ENCODE results near the gene MPZL3.
"Not testable (repeated sequence)": the region's sequence is repeated elsewhere in the genome, so short reads cannot be mapped to it uniquely, and the experiment has no call there.

Gene MPZL3

DNA sequence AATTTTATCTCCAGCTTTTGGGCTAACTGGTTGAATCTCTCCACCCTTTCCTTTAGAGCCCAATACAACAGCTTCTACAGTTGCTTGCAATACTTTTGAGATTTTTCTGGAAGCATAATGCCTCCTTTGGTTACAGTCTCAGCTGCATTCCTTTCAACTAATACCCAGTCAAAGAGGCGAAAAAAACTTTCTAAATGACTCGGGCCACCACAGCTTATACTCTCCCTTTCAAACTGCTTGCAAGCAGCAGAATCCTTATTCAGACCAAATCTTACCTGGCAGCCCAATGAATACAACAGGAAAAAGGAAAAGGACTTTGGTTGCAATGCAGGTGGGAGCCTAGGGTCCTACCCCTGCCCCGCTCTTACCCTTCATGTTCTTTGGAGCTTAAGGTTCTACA is 43.1 kb downstream of the MPZL3 start:
- no peak for DNase-seq

DNA sequence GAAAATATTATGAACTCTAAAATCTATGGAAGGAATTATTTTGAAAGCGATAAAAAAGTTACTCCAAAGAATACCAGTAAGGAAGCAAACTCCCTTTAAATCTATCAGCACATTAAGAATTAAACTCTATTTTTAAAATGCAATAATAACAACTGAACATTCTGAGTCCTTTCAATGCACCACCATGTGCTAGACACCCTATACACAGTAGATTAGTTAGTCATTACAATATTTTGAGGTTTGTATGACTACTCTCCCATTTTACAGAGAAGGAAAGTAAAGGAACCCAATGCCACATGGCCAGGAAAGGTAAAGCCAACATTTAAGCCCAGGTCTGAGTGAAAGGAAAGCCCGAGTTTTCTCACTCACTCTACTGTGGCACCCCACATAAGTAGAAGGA is 45.1 kb downstream of the MPZL3 start:
- DNase-seq: no peak

GRCh38 chr11:118206391-118207031 is 45.7 kb downstream of the MPZL3 start:
- DNase-seq: no peak

GRCh38 chr11:118205606-118206378 is 46.4 kb downstream of the MPZL3 start:
- DNase-seq: no peak

DNA sequence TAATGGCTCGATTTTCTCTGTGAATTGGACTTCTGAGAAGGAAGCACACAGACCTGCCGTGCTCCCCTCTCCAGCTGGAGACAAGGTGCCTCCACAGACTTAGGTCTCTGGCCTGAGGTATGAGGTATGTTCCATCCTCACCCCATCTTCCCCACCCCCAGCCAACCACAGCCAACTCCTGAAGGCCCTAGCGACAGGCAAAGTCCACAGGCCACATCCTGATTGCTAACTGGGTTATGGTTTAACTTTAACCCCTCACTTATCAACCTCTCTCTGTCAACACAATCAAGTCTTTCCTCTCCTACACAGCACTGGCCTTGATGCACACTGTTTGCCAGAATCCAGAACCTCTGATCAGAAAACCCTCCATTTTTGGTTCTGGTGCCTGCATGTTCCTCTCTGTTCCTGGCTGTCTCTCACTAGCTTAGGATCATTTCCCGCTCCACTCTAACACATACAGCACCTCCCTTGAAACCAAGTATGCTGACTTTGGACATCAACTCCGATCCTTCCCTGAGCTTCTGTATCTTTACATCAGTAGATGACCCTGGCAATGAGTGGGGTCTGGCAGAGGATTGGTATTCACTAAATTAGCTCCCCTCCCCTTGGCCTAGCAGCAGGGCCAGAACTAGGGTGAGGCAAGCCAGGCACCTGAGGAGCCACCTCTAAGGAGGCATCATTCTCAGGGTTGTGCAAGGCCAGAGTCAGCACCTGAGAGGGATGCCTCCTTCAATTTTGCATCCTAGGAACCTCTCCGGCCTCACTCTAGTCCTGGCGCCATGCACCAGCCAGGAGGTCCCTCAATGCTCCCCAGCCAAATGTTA is 49.4 kb downstream of the MPZL3 start:
- no peak for DNase-seq

DNA sequence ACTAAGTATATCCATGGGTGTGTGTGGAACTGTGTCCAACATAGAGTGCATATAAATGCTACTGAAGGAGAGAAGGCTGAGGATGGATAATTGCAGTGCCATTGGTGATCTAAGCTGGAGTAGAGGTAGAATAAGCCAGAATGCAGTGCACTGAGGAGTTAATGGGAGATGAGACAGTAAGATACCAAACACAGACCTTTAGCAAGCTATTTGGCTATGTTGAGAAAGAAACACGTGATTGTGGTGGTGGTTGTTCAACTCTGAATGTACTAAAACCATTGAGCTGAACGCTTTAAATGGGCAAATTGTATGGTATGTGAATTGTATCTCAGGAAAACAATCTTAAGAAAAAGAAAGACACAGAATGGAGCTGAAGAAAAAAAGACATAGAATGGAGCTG is 50.2 kb downstream of the MPZL3 start:
- no peak for DNase-seq

DNA sequence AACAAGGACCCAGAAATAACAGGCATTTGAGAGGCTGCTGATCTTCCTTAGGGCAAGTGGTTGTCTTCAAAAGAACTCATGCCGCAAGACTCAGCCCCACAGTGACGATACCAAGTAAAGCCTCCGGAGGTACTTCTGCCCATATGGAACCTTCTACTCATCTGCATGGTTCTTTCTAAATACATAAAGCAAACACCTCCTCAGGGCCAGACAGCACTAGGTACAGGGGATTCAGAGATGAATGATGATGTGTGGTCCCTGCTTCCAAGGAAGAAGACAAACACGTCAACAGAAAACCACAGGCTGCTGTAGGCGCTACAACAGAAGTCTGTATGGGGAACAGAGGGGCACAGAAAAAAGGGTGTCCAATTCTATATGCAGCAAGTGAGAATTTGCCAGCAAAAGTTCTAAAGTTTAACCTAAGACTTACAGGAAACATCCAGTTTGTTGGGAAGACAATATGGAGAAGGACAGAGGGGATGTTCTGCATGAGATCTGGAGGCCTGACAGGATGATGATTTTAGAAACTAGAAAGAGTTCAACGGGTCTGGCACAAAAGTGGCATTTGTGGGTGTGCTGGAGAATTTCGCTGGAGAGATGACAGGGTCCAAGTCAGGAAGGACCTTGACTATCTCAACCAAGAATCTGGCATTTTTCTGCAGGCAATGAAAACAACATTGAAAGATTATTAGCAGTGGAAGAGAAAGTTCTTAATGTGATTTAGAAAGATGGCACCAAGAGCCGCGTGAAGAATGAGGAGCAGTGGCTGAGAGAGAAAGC is 51.1 kb downstream of the MPZL3 start:
- DNase-seq: no peak

DNA sequence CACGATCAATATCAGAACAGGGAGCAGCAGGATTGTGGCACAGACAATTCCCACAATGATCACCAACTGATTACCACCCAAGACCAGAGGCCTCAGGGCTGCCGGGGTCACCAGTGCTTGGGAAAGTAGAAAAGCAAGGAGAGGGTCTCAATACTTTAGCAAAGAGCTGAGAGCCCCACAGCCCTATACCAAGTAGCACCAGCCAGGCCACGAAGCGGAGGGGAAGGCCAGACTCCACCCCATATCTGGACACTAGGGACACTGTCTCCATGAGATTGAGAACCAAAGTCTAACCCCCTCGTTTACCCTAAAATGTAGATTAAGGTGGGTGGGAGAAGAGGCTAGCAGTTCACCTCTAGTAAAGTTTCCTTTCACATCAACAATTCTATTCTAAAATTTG is 51.7 kb downstream of the MPZL3 start:
- DNase-seq: no peak

DNA sequence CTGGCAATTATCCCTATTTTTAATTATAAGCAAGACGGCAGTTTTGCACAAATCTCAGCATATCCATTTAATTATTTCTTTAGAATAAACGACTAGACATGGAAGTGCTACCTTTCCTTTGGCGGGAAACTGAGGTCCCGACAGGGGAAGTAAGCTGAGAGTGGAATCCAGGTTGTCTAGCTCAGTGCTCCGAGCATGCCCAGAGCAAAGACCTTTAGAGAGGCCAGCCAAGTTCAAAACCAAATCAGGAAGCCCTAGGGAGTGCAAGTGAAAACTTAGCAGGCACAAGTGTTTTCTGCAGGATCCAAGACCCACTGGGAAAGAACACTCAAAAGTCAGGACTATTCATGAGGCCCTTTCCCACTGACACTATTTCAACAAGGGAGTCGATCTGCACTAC is 53.0 kb downstream of the MPZL3 start:
- DNase-seq: no peak

DNA sequence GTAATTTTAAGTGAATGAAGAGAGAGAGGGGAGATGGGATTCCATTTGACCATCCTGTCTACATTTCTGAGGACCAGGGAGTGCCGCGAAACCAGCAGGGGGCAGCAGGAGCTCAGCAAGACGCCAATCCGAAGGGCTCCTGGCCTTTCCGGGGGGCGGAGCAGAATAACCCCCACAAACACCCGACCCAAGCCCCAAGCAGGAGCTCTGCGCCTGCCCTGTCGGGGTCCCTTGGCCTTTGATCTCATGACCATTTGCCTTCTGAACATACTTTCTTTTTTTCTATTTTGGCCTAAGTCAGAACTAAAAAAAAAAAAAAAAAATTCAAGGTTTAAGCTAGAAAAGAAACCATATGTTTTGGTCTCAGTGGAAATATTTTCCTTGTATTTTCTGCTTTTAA is 53.8 kb downstream of the MPZL3 start:
- DNase-seq: peak; percentile 55

- peak; percentile 80 for DNase-seq
These were observed 57.1 kb downstream of the MPZL3 start for GRCh38 chr11:118194835-118195627.

DNA sequence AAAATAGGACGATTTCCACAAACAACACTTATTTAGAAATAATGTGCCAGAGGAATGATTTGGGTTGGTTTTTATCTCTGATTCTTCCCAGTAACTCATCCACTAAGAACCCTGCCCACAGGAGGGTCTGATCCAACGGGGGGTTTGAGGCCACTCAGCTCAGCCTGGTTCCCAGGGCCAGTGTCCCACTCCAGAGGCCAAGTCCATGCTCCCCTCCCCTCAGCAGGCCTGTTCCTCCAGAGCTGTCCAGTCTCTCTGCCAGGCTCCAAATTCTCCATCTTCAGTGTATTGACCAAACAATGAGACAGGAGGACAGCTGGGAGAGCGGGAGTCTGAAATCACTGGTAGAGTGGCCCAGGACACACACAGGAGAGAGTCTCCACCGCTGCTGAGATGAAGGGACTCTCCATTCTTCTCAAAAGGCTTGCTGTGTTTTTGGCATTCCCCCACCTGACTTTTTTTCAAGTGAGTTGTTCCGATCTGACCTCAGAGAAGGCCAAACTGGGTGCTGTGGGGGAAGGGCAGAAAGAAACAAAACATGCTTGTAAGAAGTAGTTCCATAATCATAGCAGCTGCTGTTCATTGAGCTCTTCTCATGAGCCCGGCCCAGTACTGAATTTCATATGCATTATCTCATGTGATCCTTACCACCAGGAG is 58.1 kb downstream of the MPZL3 start:
- DNase-seq: no peak

- not testable (repeated sequence) for DNase-seq
These were observed 59.3 kb downstream of the MPZL3 start for GRCh38 chr11:118192817-118193216.

DNA sequence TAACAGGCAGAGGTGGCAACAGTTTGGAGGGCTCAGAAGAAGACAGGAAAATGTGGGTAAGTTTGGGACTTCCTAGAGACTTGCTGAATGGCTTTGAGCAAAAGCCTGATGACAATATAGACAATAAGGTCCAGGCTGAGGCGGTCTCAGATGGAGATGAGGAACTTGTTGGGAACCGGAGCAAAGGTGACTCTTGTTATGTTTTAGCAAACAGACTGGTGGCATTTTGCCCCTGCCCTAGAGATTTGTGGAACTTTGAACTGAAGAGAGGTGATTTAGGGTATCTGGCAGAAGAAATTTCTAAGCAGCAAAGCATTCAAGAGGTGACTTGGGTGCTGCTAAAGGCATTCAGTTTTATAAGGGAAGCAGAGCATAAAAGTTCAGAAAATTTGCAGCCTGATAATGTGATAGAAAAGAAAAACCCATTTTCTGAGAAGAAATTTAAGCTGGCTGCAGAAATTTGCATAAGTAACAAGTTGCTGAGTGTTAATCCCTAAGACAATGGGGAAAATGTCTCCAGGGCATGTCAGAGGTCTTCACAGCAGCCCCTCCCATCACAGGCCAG is 61.1 kb downstream of the MPZL3 start:
- not testable (repeated sequence) for DNase-seq

DNA sequence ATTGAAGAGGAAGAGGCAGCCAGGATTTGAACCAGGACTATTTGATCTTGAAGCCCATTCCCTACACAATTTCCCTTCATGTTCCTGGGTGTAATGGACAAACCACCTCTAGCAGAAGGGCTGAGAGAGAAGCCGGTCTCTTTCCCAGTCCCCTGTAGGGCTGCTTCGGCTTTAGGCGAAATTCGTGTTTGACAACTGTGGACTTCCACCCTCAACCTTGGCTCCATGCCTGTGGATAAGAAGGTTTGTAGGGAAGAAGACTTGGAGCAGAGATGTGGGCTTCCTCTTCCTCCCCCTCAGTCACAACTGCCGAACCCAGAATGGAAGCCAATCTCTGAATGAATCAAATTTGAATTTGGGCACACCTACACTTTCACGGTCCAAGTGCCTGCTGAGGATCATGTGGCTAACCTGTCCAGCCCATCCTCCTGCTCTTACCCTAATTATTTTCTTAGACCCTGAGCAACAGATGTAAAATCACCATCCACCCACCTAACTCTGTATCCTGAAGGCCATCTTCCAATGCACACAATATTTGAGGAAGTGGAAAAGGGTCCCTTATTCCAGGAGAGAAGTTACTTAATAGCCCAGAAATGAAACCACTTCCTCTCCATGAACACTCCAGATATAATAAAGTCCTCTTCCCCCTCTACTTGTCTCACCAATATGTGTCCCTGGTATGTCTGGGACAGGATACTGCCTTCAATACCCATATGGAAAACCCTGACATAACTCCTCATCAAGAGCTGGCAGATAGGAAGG is 65.6 kb downstream of the MPZL3 start:
- DNase-seq: no peak

DNA sequence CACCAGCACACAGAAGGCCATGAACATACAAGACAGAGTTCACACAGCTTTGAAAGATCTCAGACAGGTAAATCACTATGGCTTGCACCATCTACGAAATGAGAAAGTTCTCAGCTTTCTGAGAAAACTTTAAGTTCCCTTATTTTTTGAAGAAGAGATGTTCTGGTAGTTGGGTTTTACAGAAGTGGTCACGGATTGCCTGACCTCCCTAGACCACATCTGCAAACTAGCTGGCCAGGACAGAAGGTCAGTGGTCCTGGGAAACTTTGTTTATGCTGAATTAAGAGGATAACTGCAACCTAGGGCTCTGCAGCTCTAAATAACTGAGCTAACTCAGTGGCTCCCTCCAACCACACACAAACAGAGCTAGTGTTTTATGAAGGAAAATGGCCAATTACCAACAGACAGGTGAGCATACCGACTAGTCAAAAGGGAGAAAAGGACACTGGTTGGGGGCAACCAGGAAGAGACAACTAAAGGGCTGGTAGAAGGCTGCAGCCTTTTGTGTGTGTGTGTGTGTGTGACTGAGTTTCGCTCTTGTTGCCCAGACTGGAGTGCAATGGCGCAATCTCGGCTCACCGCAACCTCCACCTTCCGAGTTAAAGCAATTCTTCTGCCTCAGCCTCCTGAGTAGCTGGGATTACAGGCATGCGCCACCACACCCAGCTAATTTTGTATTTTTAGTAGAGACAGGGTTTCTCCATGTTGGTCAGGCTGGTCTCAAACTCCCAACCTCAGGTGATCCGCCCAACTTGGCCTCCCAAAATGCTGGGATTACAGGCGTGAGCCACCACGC is 67.2 kb downstream of the MPZL3 start:
- DNase-seq: no peak

GRCh38 chr11:118183691-118184090 is 68.5 kb downstream of the MPZL3 start:
- not testable (repeated sequence) for DNase-seq

GRCh38 chr11:118180300-118180703 is 71.9 kb downstream of the MPZL3 start:
- DNase-seq: no peak

- DNase-seq: no peak
These were observed 75.4 kb downstream of the MPZL3 start for GRCh38 chr11:118176778-118177134.
